GM18870 (cell line): ENCODE measurements around the gene IL22RA2.
A peak's percentile ranks its signal among the peaks of the same experiment; 100 is the strongest.
"Not testable (repeated sequence)": the region's sequence is repeated elsewhere in the genome, so short reads cannot be mapped to it uniquely, and the experiment has no call there.

Experiments used
- ATAC-seq: cut with Tn5 transposase; IDR thresholded peaks from one replicate; pipeline ENCODE4 v1.9.1; 2021; ENCODE audit warnings: moderate library complexity; ENCODE audit not compliant: unreplicated experiment

IL22RA2 gene

GRCh38 chr6:137173501-137173900 lies at the start of gene IL22RA2:
TSS of gene IL22RA2 (minus strand) at chr6:137173644. CDS start at chr6:137161749, 11,895 bp downstream.
- no peak for ATAC-seq

- ATAC-seq, result no peak
These were observed 48.9 kb upstream of the IL22RA2 start for GRCh38 chr6:137222381-137222780.

GRCh38 chr6:137219664-137220252 lies 46.3 kb upstream of the IL22RA2 start:
- ATAC-seq, result no peak

- peak; percentile 74 for ATAC-seq
These were observed 45.6 kb upstream of the IL22RA2 start, which contains the start of gene IFNGR1 for GRCh38 chr6:137218917-137219663. TSS of gene IFNGR1 (minus strand) at chr6:137219385. CDS start at chr6:137219327, 58 bp downstream.

- peak; percentile 34 for ATAC-seq
These were observed 45.1 kb upstream of the IL22RA2 start for GRCh38 chr6:137218473-137218916.

GRCh38 chr6:137217801-137218472 lies 44.5 kb upstream of the IL22RA2 start:
- ATAC-seq, result no peak

GRCh38 chr6:137216875-137217553 lies 43.6 kb upstream of the IL22RA2 start:
- no peak for ATAC-seq

GRCh38 chr6:137216106-137216505 lies 42.7 kb upstream of the IL22RA2 start:
- ATAC-seq, result no peak

GRCh38 chr6:137215630-137216029 lies 42.2 kb upstream of the IL22RA2 start:
- not testable (repeated sequence) for ATAC-seq

- ATAC-seq, result no peak
These were observed 41.5 kb upstream of the IL22RA2 start for GRCh38 chr6:137214931-137215330.

GRCh38 chr6:137213813-137214212 lies 40.4 kb upstream of the IL22RA2 start:
- no peak for ATAC-seq

- ATAC-seq, result no peak
These were observed 39.9 kb upstream of the IL22RA2 start for GRCh38 chr6:137213331-137213740.

- ATAC-seq, result no peak
These were observed 38.5 kb upstream of the IL22RA2 start for GRCh38 chr6:137211910-137212309.

- no peak for ATAC-seq
These were observed 37.5 kb upstream of the IL22RA2 start for GRCh38 chr6:137210903-137211302.

- ATAC-seq, result no peak
These were observed 34.8 kb upstream of the IL22RA2 start for GRCh38 chr6:137208279-137208678.

- not testable (repeated sequence) for ATAC-seq
These were observed 34.0 kb upstream of the IL22RA2 start for GRCh38 chr6:137207457-137207856.

GRCh38 chr6:137206577-137206976 lies 33.1 kb upstream of the IL22RA2 start:
- ATAC-seq, result no peak

GRCh38 chr6:137203256-137203655 lies 29.8 kb upstream of the IL22RA2 start:
- ATAC-seq, result no peak

- no peak for ATAC-seq
These were observed 28.6 kb upstream of the IL22RA2 start for GRCh38 chr6:137202078-137202477.

GRCh38 chr6:137201006-137201405 lies 27.6 kb upstream of the IL22RA2 start:
- ATAC-seq, result no peak

- ATAC-seq, result no peak
These were observed 26.8 kb upstream of the IL22RA2 start for GRCh38 chr6:137200288-137200687.
